Measurements from ENCODE around the gene SIX4. TPM values are rescaled to one million over a fixed set of nuclear protein-coding genes. Genes with fewer than 3 reads are reported as not detected.
"Not testable (repeated sequence)": the region's sequence is repeated elsewhere in the genome, so short reads cannot be mapped to it uniquely, and the experiment has no call there.

SIX4 gene
- total and polyA plus RNA-seq, 10 donors = 0.03 to 0.51 (median 0.19) TPM; not detected in 4

GRCh38 chr14:60732840-60733483 is 8.8 kb upstream of the SIX4 start:
- H3K4me1 ChIP-seq = peaks cover 16 to 35% (median 25%) of the 10 kb centered on the region in 6 donors
- no peak for TF ChIP-seq POLR2AphosphoS5 (IDR thresholded peaks at IDR 0.05)
- TF ChIP-seq POLR2A (IDR thresholded peaks at IDR 0.05) = no peak
- TF ChIP-seq, protein P1, sequence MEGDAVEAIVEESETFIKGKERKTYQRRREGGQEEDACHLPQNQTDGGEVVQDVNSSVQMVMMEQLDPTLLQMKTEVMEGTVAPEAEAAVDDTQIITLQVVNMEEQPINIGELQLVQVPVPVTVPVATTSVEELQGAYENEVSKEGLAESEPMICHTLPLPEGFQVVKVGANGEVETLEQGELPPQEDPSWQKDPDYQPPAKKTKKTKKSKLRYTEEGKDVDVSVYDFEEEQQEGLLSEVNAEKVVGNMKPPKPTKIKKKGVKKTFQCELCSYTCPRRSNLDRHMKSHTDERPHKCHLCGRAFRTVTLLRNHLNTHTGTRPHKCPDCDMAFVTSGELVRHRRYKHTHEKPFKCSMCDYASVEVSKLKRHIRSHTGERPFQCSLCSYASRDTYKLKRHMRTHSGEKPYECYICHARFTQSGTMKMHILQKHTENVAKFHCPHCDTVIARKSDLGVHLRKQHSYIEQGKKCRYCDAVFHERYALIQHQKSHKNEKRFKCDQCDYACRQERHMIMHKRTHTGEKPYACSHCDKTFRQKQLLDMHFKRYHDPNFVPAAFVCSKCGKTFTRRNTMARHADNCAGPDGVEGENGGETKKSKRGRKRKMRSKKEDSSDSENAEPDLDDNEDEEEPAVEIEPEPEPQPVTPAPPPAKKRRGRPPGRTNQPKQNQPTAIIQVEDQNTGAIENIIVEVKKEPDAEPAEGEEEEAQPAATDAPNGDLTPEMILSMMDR (IDR thresholded peaks at IDR 0.05 in 8 of 11, conservative IDR thresholded peaks at IDR 0.05 in 3 of 11) = no peak
- 75 to 78% (median 77%) methylated on average over 4 of the region's 4 CpGs for WGBS, 5 donors
- H3K27ac ChIP-seq = no peak overlapping the region
- intact Hi-C loops (cut with DNase I; ENCODE audit: low total_unique reads) = no loop called here
- DNase-seq = no peak
- peaks cover 0 to 7% (median 0%) of the 10 kb centered on the region in 8 donors for H3K9me3 ChIP-seq
- H3K36me3 ChIP-seq = no peaks in the 10 kb centered on the region
- no peak overlapping the region for H3K4me3 ChIP-seq
- peaks cover 0 to 44% (median 6%) of the 10 kb centered on the region in 7 donors for H3K27me3 ChIP-seq (replicated peaks in 1 of 7)

DNA sequence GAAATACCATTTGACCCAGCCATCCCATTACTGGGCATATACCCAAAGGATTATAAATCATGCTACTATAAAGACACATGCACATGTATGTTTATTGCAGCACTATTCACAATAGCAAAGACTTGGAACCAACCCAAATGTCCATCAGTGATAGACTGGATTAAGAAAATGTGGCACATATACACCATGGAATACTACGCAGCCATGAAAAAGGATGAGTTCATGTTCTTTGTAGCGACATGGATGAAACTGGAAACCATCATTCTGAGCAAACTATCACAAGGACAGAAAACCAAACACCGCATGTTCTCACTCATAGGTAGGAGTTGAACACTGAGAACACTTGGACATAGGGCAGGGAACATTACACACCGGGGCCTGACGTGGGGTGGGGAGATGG is 7.1 kb upstream of the SIX4 start:
- H3K9me3 ChIP-seq; intact Hi-C loops (cut with DNase I; ENCODE audit: low total_unique reads); H3K4me3 ChIP-seq; H3K27ac ChIP-seq; DNase-seq; H3K36me3 ChIP-seq: not testable (repeated sequence)
- H3K4me1 ChIP-seq = peaks cover 10 to 21% (median 17%) of the 10 kb centered on the region in 6 donors
- H3K27me3 ChIP-seq (replicated peaks in 1 of 7) = peaks cover 0 to 61% (median 19%) of the 10 kb centered on the region in 7 donors
- 90 to 98% (median 94%) methylated on average over 5 of the region's 5 CpGs for WGBS, 5 donors

DNA sequence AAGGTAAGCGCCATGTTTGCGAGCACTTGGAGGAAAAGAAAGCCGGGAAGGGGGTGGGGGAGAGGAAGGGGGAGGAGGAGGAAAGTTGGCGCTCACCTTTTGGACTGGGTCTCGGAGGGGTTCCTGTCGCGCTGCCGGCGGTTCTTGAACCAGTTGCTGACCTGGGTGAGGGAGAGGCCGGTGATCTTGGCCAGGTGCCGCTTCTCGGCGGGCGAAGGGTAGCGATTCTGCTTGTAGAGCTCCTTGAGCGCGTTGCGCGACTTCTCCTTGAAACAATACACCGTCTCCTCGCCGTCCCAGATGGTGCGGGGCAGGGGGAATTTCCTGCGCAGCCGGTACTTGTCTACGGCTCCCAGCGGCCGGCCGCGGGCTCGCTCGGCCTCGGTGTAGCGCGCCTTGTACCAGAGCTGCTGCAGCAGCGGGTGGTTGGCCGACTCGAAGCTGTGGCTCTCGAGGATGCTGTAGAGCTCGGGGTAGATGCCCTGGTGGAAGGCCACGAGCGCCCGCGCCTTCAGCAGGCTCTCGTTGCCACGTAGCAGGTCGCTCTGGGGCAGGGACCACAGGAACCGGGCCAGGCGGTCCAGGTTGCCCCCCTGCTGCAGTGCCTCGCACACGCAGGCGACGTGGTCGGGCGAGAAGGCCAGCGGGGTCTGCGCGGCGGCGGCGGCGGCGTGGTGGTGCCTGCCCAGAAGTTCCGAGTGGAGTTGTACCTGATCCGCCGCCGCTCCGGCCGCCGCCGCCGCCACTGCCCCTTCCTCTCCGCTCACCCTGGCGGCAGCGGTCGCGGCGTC is 840 bp downstream of the SIX4 start:
- intact Hi-C loops (cut with DNase I; ENCODE audit: low total_unique reads) = no loop called here
- 0 to 1% (median 1%) methylated on average over 39 to 78 of the region's 78 CpGs for WGBS, 5 donors
- Histone ChIP-seq H3K27ac (no peak overlapping the region), H3K36me3 (no peaks in the 10 kb centered on the region), H3K9me3 (no peaks in the 10 kb centered on the region), H3K4me1 (peaks cover 13 to 38% (median 35%) of the 10 kb centered on the region in 6 donors), H3K27me3 (replicated peaks in 1 of 7) (peaks cover 4 to 100% (median 79%) of the 10 kb centered on the region in 7 donors), H3K4me3 (peak overlapping the region; percentile 45 to 80 (median 62))
- DNase-seq = peak; percentile 80
- TF ChIP-seq POLR2AphosphoS5 (IDR thresholded peaks at IDR 0.05) = no peak

DNA sequence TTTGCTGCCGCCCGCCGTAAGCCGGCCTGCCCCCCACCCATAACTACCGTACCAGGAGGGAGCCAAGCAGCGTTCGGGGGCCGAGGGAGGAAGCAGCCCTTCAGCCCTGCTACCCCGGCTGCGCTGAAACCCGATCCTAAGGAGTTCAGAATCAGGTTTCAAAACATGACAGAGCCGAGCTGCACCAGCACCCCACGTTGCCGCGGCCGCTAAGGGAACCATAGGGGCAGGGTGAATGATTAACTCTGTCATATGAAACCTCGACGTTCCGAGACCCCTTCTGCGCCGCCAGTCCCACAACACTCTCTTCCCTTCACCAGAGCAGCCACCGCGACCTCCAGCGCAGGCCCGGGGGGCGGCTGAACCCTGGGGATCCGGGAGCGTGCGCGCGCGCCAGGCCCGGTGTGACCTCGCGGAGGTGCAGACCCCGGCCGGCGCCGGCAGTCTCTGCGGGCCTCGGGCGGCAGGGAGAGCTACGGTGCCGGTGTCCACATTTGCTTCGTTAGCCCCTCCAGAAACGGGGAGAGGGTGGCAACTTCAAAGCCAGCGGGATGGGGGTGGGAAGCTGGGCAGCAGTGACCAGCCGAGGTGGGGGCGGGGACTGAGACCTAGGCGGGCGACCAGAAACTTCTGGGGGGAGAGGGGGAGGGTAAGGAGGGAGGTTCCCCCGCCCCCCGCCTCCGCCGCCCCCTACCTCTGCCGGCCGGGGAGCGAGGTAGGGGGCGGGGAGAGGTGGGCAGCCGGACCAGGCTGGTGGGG is 1.6 kb downstream of the SIX4 start:
- no peaks in the 10 kb centered on the region for H3K36me3 ChIP-seq
- WGBS, 5 donors = 1 to 2% (median 1%) methylated on average over 35 to 60 of the region's 60 CpGs
- H3K4me3 ChIP-seq = peak overlapping the region; percentile 45 to 80 (median 62)
- H3K27ac ChIP-seq = no peak overlapping the region
- H3K27me3 ChIP-seq (replicated peaks in 1 of 7) = peaks cover 4 to 100% (median 74%) of the 10 kb centered on the region in 7 donors
- TF ChIP-seq POLR2AphosphoS5 (IDR thresholded peaks at IDR 0.05) (no peak), POLR2A (IDR thresholded peaks at IDR 0.05) (no peak)
- TF ChIP-seq, protein P1 (IDR thresholded peaks at IDR 0.05 in 8 of 11, conservative IDR thresholded peaks at IDR 0.05 in 3 of 11) = no peak
- peaks cover 13 to 38% (median 35%) of the 10 kb centered on the region in 6 donors for H3K4me1 ChIP-seq
- DNase-seq = peak; percentile 74
- intact Hi-C loops (cut with DNase I; ENCODE audit: low total_unique reads) = no loop called here
- no peaks in the 10 kb centered on the region for H3K9me3 ChIP-seq
